ENCODE measurements around the gene ACO2.
"Not testable (repeated sequence)": the region's sequence is repeated elsewhere in the genome, so short reads cannot be mapped to it uniquely, and the experiment has no call there.

ACO2 gene

DNA sequence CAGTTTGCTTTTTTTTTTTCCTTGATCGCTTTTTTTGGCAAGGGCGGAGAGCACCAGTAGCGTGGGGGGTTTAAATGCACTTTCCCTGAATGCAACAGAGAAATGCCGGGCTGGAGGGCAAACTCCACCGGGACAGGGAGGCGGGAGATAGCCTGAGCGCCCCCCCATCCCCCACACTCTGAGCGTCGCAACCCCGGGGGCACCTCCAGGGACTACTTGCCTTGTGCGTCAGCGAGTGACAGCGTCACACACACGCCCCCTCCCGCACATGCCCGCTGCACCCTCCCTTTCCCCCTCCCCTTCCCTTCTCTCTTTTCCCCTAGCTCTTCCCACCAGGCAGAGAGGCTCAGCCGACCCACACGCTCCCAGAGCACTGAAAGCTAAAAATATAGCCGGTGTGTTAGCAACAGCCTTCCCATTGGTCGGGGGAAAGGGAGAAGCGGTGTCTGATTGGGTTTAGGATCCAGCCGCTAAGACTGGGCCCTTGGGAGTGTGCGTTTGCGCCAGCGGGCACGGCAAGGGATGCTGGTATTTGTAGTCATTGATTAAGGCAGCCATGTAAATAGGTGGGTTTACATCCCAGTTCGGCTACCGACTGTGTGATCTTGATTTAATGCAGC is 20.6 kb upstream of the ACO2 start:
- peak; percentile 94 for DNase-seq

DNA sequence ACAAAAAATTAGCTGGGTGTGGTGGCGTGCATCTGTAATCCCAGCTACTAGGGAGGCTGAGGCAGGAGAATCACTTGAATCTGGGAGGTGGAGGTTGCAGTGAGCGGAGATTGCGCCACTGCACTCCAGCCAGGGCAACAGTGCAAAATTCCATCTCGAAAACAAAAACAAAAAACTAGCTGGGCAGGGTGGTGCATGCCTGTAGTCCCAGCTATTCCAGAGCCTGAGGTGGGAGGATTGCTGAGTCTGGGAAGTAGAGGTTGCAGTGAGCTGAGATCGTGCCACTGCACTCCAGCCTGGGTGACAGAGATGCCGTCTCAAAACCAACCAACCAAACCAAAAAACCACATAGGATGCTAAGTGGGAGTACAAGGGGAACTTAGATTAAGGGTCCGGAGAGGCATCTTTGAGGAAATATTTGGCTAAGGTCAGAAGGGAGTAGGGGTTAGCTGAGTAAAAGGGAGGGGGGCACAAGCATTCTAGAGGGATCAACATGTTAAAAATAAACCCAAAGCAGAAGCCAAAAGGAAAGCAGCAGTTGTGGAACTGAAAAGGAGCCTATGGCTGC is 10.7 kb upstream of the ACO2 start:
- DNase-seq: no peak

GRCh38 chr22:41459431-41459830 is 9.5 kb upstream of the ACO2 start:
- no peak for DNase-seq

- DNase-seq: not testable (repeated sequence)
These were observed 8.8 kb upstream of the ACO2 start for GRCh38 chr22:41460071-41460470.

GRCh38 chr22:41461901-41462300 is 7.0 kb upstream of the ACO2 start:
- no peak for DNase-seq

GRCh38 chr22:41469218-41469851 is 418 bp downstream of the ACO2 start:
- peak; percentile 47 for DNase-seq

GRCh38 chr22:41470886-41471285 is 2.0 kb downstream of the ACO2 start:
- DNase-seq: no peak

DNA sequence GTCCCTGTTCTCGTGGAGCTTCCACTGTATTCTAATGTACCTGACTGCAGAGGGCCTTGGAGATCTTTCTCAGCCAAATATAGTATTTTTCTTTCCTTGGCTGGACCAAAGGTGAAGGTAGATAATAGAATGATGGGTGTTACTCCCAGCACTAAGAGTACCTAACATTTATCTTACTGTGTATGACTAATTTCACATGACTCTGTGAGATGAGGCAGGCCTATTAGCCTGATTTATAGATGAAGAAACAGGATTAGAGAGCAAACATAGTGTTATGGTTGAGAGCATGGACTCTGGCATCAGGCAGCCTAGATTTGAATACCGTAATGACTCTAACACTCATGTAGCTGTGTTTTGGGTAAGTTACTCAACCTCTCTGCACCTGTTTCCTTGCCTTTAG is 2.7 kb downstream of the ACO2 start:
- DNase-seq: no peak

GRCh38 chr22:41474872-41475451 is 6.0 kb downstream of the ACO2 start:
- DNase-seq: no peak

- DNase-seq: no peak
These were observed 9.6 kb downstream of the ACO2 start for GRCh38 chr22:41478473-41478872.

GRCh38 chr22:41478891-41479521 is 10.1 kb downstream of the ACO2 start:
- peak; percentile 7 for DNase-seq

- DNase-seq: no peak
These were observed 10.9 kb downstream of the ACO2 start for GRCh38 chr22:41479671-41480396.

DNA sequence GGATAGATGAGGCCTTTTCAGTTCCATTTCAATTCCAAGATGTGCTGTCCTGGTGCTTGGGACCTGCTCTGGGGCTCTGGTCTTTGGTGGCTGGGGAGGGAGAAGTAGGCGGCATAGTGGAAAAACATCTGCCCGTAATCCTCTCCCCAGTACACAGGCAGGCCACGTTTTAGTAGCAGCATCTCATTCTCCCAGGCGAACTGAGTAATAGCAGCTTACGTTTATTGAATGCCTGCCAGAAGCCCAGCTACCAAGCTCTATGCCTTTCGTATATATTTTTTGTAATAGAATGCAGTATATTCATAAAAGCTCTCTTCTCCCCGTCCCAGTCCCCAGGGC is 11.4 kb downstream of the ACO2 start:
- no peak for DNase-seq

DNA sequence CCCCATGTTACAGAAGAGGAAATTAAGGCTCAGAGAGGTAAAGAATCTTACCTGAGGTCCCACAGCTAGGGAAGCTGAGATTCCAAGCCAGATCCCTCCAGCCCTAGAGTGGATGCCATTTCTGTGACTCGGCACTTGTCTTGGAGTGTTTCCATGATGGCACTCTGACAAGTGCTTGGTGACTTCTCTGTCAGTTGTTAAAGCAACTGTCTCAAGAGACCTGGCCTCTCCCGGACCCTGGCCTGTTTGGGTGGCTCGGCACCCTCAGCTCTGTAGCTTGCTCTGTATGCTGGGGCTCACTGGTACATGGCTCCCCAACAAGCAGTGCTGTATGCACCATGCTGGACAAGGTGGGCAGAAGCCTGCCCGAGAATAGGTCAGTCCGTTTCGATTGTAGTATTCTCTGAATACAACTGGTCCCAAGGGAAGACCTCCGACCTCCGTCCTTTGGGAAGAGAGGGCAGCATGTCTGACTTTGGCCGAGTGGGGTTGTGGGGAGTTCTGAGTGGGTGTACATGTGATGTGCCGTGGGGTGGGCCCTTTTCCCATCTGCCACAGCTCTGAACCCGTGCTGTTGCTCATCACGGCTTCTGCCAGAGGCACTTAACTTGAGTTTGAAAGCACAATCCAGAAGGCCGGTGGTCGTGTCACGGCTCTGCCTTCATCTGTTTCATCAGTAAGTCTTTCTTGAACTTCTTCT is 12.4 kb downstream of the ACO2 start:
- DNase-seq: no peak

GRCh38 chr22:41481925-41482318 is 13.0 kb downstream of the ACO2 start:
- DNase-seq: no peak

DNA sequence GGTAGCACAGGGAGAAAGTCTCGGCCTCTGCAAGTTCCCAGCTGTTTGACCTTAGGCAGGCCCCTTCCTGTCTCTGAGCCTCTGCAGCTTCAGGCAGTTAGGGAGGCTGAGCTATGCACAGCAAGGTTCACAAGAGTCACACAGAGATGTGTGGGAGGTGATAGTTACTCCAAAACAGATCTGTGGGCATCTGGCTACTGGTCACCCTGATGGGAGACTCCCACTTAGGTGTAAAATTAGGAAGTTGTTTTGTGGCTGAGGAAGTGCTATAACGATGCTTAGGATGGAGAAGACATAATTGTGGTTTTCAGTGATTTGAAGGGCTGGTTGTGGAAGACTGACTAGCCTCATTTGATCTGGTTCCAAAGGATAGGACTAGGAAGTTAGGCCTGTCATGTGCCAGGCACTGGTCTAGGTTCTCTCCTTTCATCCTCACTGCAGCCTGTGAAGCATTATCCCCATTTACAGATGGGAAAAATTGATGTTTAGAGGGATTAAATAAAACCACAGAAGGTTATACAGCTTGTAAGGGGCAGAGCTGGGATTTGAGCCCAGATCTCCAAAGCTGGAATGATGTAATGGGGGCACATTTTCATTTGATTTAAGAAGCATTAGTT is 13.5 kb downstream of the ACO2 start:
- DNase-seq: no peak

- DNase-seq: no peak
These were observed 16.1 kb downstream of the ACO2 start for GRCh38 chr22:41485033-41485432.

- no peak for DNase-seq
These were observed 18.4 kb downstream of the ACO2 start for GRCh38 chr22:41487037-41487935.

- no peak for DNase-seq
These were observed 19.2 kb downstream of the ACO2 start for GRCh38 chr22:41488076-41488475.

DNA sequence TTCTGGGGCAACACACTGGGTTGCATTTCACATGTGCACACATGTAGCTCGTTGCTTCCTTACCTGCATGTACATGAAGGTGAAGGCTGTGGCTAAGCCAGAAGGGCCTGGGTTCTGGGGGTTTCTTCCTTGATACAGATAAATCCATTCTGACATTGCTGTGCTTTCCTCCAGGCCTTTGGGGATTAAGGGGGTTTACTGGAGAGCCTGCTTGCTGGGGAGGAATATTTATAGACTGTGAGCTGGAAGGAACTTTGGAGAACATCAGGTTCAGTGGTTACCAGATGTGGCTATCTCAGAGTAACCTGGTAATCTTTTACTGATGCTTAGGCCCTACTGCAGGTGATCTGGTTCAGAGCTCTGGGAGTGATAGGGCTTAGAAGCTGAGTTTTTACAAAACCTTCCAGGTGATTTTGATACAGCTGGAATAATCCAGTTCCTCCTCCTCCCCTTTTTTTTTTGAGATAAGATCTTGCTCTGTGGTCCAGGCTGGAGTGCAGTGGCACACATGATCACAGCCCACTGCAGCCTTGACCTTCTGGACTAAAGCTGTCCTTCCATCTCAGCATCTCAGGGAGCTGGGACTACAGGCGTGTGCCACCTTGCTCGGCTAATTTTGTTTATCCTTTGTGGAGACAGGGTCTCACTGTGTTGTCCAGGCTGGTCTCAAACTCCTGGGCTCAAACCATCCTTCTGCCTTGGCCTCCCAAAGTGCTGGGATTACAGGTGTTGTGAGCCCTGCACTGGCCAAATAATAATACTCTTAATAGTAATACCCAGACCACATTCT is 19.9 kb downstream of the ACO2 start:
- DNase-seq: no peak
